Stomach (tissue), 9 donors: Measurements from ENCODE around the gene GUCY1A1. TPM values are rescaled to one million over a fixed set of nuclear protein-coding genes. Genes with fewer than 3 reads are reported as not detected.

Experiments
- DNase-seq, 2 donors: peaks; one replicate each; pipeline versions ENCODE4 v3.0.0 to v3.0.0-alpha.2; 2013 to 2019
- H3K27ac ChIP-seq, 5 donors: fragments of 200-600 bp in 4 of 5; sonication (generic) in 4 of 5; one replicate each; pipeline ENCODE4 v1.5.1; 2013 to 2019; ENCODE audit warnings: mild to moderate bottlenecking in 1 of 5, moderate library complexity in 1 of 5
- H3K27me3 ChIP-seq, 3 donors: fragments of 200-600 bp; sonication (generic); one replicate each; pipeline ENCODE4 v1.5.1; 2017 to 2019; ENCODE audit warnings: mixed run types in 1 of 3
- H3K36me3 ChIP-seq, 4 donors: fragments of 200-600 bp; sonication (generic); 1 replicate in 3 of 4; 2 replicates in 1 of 4; pipeline ENCODE4 v1.5.1; 2016 to 2019
- H3K4me1 ChIP-seq, 4 donors: fragments of 200-600 bp; sonication (generic); one replicate each; pipeline ENCODE4 v1.5.1; 2016 to 2019
- H3K4me3 ChIP-seq, 4 donors: fragments of 200-600 bp; sonication (generic) in 3 of 4; one replicate each; pipeline ENCODE4 v1.5.1; 2016 to 2019; ENCODE audit warnings: mild to moderate bottlenecking in 1 of 4
- H3K9me3 ChIP-seq, 4 donors: fragments of 200-600 bp; sonication (generic); one replicate each; pipeline ENCODE4 v1.5.1; 2016 to 2019
- EP300 ChIP-seq: sonication (generic); formaldehyde crosslinking; IDR thresholded peaks from one replicate; pipeline ENCODE4 v1.6.1; 2017; ENCODE audit warnings: antibody characterized with exemption
- POLR2A ChIP-seq, 4 donors: fragments of 450-650 bp; IDR thresholded peaks; one replicate each; pipeline ENCODE4 v1.6.1; 2016; ENCODE audit warnings: antibody characterized with exemption in 4 of 4, control low read depth in 2 of 4, mild to moderate bottlenecking in 1 of 4, moderate library complexity in 1 of 4
- POLR2AphosphoS5 ChIP-seq, 3 donors: sonication (generic); formaldehyde crosslinking; IDR thresholded peaks; one replicate each; pipeline ENCODE4 v1.6.1; 2016; ENCODE audit warnings: antibody characterized with exemption in 3 of 3
- WGBS, 5 donors: extraction: QIAGEN DNeasy Blood & Tissue Kit in 3 of 5; methylation state at CpG; one replicate each; pipeline versions ENCODE4 v1.1.5 to v1.1.7; 2013 to 2018; 5-methylcytosine and 5-hydroxymethylcytosine counted together
- intact Hi-C: fragments of 100-400 bp; cut with DNase I; formaldehyde crosslinking; loops from one replicate; pipeline ENCODE4 v1.15.1; 2023; ENCODE audit warnings: low total_unique reads
- polyA plus RNA-seq, 3 donors: library from polyadenylated mRNA; stranded (reverse); fragments of 200-250 nt; gene quantifications; one replicate each; pipeline ENCODE4 v1.2.3, GENCODE V29; 2013
- total RNA-seq, 5 donors: library from RNA; depleted of rRNA; stranded (reverse); fragments of >200 nt; gene quantifications; one replicate each; pipeline versions ENCODE4 v1.1.0 to v1.2.3, GENCODE V29; 2014 to 2016
- TF ChIP-seq, protein P1 (sequence below), 7 experiments: fragments of 450-650 bp in 4 of 7; fragments of 200-600 bp in 3 of 7; sonication (generic) in 3 of 7; IDR thresholded peaks; one replicate each; pipeline ENCODE4 v1.5.1; 2016 to 2019; ENCODE audit warnings: antibody characterized with exemption in 7 of 7, control low read depth in 2 of 7, mild to moderate bottlenecking in 1 of 7
- donor health status: healthy with polysubstance abuse.
- donor health status: Bipolar disorder and iron deficiency.
- donor health status: healthy.

Gene GUCY1A1
- total and polyA plus RNA-seq, 8 donors: 4.1 to 49.1 (median 12.2) TPM

DNA sequence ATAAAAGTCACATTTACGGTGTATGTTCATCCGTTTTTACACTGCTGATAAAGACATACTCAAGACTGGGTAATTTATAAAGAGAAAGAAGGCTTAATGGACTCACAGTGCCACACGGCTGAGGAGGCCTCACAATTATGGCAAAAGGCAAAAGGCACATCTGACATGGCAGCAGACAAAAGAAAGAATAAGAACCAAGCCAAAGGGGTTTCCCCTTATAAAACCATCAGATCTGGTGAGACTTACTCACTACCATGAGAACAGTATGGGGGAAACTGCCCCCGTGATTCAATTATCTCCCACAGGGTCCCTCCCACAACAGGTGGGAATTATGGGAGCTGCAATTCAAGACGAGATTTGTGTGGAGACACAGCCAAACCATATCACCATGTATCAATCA is 84.9 kb downstream of the GUCY1A1 start:
- no peaks in the 10 kb centered on the region for H3K27me3 ChIP-seq
- H3K27ac ChIP-seq: no peak overlapping the region
- WGBS, 5 donors: 73 to 87% (median 83%) methylated on average over 5 of the region's 5 CpGs
- H3K9me3 ChIP-seq: no peaks in the 10 kb centered on the region
- H3K36me3 ChIP-seq: no peaks in the 10 kb centered on the region
- H3K4me1 ChIP-seq: no peaks in the 10 kb centered on the region
- intact Hi-C loops: no loop called here
- H3K4me3 ChIP-seq: no peak overlapping the region
- DNase-seq: no peak
- TF ChIP-seq POLR2A (IDR thresholded peaks at IDR 0.05): no peak

DNA sequence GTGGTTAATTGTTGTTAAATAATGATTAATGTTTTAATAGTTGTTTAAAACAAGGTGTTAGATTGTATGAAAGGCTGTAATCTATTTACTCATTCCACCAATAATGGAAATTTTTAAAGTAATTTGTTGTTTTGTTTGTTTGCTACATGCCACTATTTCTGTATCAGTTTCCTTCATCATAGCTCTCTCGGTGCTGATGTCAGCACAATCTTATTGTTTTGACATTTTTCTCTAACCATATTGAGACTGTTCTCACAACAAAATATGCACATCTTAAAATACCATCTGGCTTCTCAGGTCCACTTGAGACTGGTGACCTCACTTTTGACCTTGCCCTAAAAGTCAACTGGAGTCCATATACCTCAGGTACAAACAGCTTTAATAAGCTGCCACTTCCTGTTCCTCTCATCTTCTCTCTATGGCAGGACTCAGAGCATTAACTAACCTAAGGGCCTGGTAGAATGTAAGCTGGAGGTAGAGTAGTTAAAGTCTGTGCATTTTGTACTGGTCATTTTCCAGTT is 91.2 kb downstream of the GUCY1A1 start:
- Histone ChIP-seq H3K9me3 (no peaks in the 10 kb centered on the region), H3K4me3 (no peak overlapping the region), H3K36me3 (no peaks in the 10 kb centered on the region), H3K27ac (peak overlapping the region in 2 of 5 donors; percentile 90 to 92), H3K27me3 (peaks cover 0 to 16% (median 15%) of the 10 kb centered on the region in 3 donors), H3K4me1 (peaks cover 10 to 31% (median 20%) of the 10 kb centered on the region in 4 donors)
- 85 to 99% (median 95%) methylated on average over 1 of the region's 1 CpG for WGBS, 5 donors
- DNase-seq: no peak
- intact Hi-C loops: no loop called here
- TF ChIP-seq, protein P1, sequence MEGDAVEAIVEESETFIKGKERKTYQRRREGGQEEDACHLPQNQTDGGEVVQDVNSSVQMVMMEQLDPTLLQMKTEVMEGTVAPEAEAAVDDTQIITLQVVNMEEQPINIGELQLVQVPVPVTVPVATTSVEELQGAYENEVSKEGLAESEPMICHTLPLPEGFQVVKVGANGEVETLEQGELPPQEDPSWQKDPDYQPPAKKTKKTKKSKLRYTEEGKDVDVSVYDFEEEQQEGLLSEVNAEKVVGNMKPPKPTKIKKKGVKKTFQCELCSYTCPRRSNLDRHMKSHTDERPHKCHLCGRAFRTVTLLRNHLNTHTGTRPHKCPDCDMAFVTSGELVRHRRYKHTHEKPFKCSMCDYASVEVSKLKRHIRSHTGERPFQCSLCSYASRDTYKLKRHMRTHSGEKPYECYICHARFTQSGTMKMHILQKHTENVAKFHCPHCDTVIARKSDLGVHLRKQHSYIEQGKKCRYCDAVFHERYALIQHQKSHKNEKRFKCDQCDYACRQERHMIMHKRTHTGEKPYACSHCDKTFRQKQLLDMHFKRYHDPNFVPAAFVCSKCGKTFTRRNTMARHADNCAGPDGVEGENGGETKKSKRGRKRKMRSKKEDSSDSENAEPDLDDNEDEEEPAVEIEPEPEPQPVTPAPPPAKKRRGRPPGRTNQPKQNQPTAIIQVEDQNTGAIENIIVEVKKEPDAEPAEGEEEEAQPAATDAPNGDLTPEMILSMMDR (IDR thresholded peaks at IDR 0.05): no peak
- no peak for TF ChIP-seq POLR2A (IDR thresholded peaks at IDR 0.05)
- no peak for TF ChIP-seq POLR2AphosphoS5 (IDR thresholded peaks at IDR 0.05)
- TF ChIP-seq EP300: no peak

DNA sequence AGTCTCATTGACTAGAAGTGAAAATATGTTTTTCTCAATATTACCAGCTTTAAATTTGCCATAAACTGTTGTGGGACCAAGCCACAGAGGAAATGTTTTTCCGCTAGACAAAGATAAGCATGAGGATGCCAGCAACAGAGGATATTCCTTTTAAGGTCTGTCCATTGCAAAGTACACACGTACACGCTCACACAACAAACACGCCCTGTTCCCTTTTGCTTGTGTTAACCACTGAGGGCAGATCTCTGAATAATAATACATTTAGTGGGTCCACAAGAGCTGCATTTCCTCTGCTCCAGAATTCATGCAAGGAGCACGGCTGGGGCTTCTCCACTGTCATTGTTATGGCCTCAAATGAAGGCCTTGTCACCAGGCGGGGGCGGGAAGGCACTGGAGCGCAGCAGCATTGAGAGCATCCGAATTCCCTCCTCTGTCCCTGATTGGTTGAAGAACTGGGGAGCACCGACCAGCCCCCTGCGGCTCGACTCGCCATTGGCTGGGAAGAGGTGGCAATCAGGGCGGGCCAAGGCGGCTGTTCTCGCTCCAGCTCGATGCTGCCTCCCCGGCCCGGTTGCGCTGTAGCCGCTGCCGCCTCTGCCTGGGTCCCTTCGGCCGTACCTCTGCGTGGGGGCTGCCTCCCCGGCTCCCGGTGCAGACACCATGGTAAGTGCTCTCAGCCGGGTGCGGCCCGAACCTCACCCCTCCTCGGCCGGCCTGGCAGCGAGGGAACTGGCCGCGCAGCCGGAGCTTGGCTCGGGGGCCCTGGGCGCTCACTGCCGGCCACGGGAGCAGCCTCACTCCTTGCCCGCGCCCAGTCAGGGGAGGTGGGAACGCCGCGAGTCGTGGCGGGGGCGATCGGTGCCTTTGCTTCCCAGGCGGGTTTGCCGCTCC is 92.1 kb downstream of the GUCY1A1 start, which contains the start of gene GUCY1B1:
GUCY1B1 (plus strand) TSS at position 541 of the 891 bp plus-strand sequence; CDS start at position 661, 120 bp downstream.
- Histone ChIP-seq H3K9me3 (no peaks in the 10 kb centered on the region), H3K27me3 (peaks cover 0 to 16% (median 15%) of the 10 kb centered on the region in 3 donors), H3K4me1 (peaks cover 10 to 36% (median 20%) of the 10 kb centered on the region in 4 donors), H3K4me3 (peak within 1 kb of the TSS; percentile 70 to 80 (median 78)), H3K36me3 (no peaks in the 10 kb centered on the region), H3K27ac (peak within 1 kb of the TSS; percentile 65 to 92 (median 90))
- intact Hi-C loops: no loop called here
- TF ChIP-seq POLR2AphosphoS5 (IDR thresholded peaks at IDR 0.05): peak in 2 of 3 donors; percentile 2 to 55
- TF ChIP-seq EP300: no peak
- TF ChIP-seq, protein P1 (IDR thresholded peaks at IDR 0.05): peak in 3 of 7 experiments; percentile 18 to 35 (median 24)
- TF ChIP-seq POLR2A (IDR thresholded peaks at IDR 0.05): no peak
- DNase-seq: peak; percentile 81 to 98
- 9 to 34% (median 13%) methylated on average over 18 to 51 of the region's 51 CpGs for WGBS, 5 donors

DNA sequence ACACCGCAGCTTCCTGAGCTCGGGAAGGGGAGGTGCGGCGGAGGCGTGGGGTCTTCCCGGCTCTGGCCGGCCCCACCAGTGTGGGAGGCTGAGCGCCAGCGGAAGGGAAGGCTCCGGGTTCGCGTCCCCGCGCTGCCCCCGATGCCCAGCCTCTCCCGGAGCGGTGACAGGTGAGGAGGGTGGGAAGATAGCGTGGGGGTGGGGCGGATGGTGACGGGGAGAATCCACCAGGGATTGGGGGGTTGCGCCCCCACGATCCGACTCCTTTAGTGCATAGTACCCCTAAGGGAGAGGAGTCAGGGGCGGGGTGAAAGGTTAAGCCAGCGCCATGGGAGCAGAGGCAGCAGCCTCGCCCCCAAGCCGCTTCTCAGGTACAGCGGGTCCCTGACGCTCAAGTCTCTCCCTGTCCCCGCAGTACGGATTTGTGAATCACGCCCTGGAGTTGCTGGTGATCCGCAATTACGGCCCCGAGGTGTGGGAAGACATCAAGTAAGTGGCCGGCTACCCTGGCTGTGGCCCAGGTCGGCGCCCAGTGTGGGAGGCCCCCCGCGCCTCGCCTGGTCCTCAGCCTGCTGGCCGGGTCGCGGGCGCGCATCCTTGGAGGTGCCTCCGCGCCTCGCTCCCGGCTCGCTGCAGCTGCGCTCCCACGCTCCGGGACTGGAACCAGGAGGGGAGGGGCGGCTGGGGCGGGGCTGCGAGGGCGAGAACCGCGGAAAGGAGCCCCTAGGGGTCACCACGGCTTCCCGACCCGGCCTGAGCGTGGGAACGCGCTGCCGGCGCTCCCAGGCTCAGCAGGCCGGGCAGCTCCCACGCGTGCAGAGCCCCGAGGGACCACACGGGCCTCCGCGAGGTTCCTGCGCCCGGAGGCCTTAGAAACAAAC is 93.0 kb downstream of the GUCY1A1 start:
- intact Hi-C loops: no loop called here
- no peaks in the 10 kb centered on the region for H3K36me3 ChIP-seq
- WGBS, 5 donors: 0 to 2% (median 1%) methylated on average over 41 to 77 of the region's 77 CpGs
- H3K27ac ChIP-seq: peak overlapping the region; percentile 65 to 92 (median 90)
- peak overlapping the region; percentile 70 to 80 (median 78) for H3K4me3 ChIP-seq
- TF ChIP-seq POLR2A (IDR thresholded peaks at IDR 0.05): no peak
- peak in 1 of 3 donors; percentile 45 for TF ChIP-seq POLR2AphosphoS5 (IDR thresholded peaks at IDR 0.05)
- TF ChIP-seq, protein P1 (IDR thresholded peaks at IDR 0.05): peak in 2 of 7 experiments; percentile 9 to 13
- TF ChIP-seq EP300: no peak
- H3K4me1 ChIP-seq: peaks cover 10 to 39% (median 23%) of the 10 kb centered on the region in 4 donors
- peaks cover 0 to 16% (median 15%) of the 10 kb centered on the region in 3 donors for H3K27me3 ChIP-seq
- no peaks in the 10 kb centered on the region for H3K9me3 ChIP-seq
- peak; percentile 25 to 85 for DNase-seq
